ENCODE data around the gene PLA2G6. TPM values are rescaled to one million over a fixed set of nuclear protein-coding genes. Genes with fewer than 3 reads are reported as not detected.
"Not testable (repeated sequence)": the region's sequence is repeated elsewhere in the genome, so short reads cannot be mapped to it uniquely, and the experiment has no call there.

Gene PLA2G6
- total RNA-seq, 4 donors from 2014 or later = 46.0 to 88.4 (median 64.8) TPM

DNA sequence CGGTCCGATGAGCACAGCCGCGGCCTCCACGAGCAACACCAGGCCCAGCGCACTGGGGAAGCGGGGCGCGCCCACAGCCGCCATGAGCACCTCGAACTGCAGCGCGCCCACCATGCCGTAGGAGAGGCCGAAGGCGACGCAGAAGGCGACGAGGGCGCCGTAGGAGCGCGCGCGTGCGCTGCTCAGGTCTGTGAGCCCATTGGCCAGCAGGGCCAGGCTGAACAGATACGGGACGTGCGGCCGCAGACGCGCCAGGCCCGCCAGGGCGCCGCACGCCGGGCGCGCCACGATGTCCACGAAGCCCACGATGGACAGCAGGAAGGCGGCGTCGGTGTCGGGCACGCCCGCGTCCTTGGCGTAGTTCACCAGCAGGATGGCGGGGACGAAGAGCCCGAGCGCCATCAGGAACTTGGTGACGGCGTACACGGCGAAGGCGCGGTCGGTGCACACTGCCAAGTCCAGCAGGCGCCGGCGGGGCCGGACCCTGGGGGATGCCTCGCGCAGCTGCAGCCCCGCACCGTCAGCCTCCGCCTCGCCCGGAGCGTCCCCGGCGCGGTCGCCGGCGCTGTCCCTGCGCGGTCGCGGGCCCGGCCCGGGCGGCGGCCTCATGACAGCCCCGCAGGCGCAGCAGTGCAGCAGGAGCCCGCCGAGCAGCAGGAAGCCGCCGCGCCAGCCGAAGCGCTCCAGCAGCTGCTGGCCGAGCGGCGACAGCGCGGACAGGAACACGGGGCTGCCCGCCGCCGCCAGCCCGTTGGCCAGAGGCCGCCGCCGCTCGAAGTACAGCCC is 100.6 kb downstream of the PLA2G6 start:
- TF ChIP-seq POLR2A (IDR thresholded peaks at IDR 0.05) = no peak
- TF ChIP-seq, protein P1, sequence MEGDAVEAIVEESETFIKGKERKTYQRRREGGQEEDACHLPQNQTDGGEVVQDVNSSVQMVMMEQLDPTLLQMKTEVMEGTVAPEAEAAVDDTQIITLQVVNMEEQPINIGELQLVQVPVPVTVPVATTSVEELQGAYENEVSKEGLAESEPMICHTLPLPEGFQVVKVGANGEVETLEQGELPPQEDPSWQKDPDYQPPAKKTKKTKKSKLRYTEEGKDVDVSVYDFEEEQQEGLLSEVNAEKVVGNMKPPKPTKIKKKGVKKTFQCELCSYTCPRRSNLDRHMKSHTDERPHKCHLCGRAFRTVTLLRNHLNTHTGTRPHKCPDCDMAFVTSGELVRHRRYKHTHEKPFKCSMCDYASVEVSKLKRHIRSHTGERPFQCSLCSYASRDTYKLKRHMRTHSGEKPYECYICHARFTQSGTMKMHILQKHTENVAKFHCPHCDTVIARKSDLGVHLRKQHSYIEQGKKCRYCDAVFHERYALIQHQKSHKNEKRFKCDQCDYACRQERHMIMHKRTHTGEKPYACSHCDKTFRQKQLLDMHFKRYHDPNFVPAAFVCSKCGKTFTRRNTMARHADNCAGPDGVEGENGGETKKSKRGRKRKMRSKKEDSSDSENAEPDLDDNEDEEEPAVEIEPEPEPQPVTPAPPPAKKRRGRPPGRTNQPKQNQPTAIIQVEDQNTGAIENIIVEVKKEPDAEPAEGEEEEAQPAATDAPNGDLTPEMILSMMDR (IDR thresholded peaks at IDR 0.05) = no peak
- 0 to 4% methylated on average over 6 to 60 of the region's 110 CpGs for WGBS, 2 donors
- no peak for DNase-seq (ENCODE audit: low spot score in 2 of 2)
- intact Hi-C loops (cut with DNase I; ENCODE audit: low total_unique reads) = no loop called here
- H3K4me3 ChIP-seq (ENCODE audit: low read depth, poor library complexity, severe bottlenecking) = peak overlapping the region; percentile 6

DNA sequence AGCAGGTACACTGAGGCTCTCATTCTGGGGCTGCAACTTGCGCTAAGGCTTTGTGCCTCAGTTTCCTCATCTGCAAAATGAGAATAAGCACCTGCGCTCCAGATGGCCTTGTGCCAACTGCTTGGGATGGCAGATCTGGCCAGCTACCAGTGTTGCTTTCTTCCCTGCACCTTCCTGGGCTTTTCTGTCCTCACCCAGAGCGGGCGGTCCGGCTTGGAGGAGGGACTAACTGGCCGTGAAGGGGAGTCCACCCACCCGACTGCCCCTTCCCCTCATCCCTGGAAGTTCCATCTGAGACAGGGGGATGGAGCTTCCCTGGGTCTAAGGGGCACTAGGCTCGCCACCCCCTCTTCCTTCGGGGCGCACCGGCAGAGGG is 101.2 kb downstream of the PLA2G6 start:
- TF ChIP-seq POLR2A (IDR thresholded peaks at IDR 0.05) = no peak
- TF ChIP-seq, protein P1 (IDR thresholded peaks at IDR 0.05) = no peak
- WGBS, 2 donors = 67 to 79% methylated on average over 8 of the region's 11 CpGs
- intact Hi-C loops (cut with DNase I; ENCODE audit: low total_unique reads) = no loop called here
- no peak overlapping the region for H3K4me3 ChIP-seq (ENCODE audit: low read depth, poor library complexity, severe bottlenecking)
- no peak for DNase-seq (ENCODE audit: low spot score in 2 of 2)

DNA sequence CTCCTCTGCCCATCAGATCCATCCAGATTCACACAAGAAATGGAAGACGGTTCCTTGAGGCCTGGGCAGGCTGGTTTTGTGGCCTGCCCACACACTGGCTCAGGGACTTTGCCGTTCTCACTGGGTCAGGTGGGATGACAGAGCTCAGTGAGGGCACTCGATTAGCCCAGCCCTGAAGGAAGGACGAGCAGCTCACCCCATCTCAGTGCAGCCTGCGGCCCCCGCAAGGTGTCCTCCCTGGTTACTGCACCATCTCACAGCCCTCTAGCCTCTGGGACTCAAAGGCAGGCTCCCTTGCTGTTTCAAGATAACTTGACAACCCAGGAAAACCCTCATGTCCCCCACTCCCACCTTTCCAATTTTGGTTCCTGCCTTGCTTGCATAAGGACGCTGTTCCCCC is 101.8 kb downstream of the PLA2G6 start:
- DNase-seq (ENCODE audit: low spot score in 2 of 2) = no peak
- no peak overlapping the region for H3K4me3 ChIP-seq (ENCODE audit: low read depth, poor library complexity, severe bottlenecking)
- 84 to 85% methylated on average over 7 of the region's 7 CpGs for WGBS, 2 donors
- intact Hi-C loops (cut with DNase I; ENCODE audit: low total_unique reads) = no loop called here
- TF ChIP-seq, protein P1 (IDR thresholded peaks at IDR 0.05) = no peak
- TF ChIP-seq POLR2A (IDR thresholded peaks at IDR 0.05) = no peak

DNA sequence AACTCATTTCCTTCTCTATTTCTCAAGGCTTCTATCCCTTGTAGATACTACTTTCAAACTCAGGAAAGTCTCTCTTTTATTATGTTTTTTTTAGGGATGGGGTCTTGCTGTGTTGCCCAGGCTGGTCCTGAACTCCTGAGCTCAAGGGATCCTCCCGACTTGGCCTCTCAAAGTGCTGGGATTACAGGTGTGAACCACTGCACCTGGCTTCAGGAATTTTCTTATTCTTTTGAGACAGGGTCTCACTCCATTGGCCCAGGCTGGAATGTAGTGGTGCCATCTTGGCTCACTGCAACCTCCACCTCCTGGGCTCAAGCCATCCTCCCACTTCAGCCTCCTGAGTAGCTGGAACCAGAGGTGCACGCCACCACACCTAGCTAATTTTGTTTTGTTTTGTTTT is 102.4 kb downstream of the PLA2G6 start:
- DNase-seq (ENCODE audit: low spot score in 2 of 2); intact Hi-C loops (cut with DNase I; ENCODE audit: low total_unique reads); H3K4me3 ChIP-seq (ENCODE audit: low read depth, poor library complexity, severe bottlenecking): not testable (repeated sequence)
- 92 to 100% methylated on average over 2 of the region's 2 CpGs for WGBS, 2 donors

DNA sequence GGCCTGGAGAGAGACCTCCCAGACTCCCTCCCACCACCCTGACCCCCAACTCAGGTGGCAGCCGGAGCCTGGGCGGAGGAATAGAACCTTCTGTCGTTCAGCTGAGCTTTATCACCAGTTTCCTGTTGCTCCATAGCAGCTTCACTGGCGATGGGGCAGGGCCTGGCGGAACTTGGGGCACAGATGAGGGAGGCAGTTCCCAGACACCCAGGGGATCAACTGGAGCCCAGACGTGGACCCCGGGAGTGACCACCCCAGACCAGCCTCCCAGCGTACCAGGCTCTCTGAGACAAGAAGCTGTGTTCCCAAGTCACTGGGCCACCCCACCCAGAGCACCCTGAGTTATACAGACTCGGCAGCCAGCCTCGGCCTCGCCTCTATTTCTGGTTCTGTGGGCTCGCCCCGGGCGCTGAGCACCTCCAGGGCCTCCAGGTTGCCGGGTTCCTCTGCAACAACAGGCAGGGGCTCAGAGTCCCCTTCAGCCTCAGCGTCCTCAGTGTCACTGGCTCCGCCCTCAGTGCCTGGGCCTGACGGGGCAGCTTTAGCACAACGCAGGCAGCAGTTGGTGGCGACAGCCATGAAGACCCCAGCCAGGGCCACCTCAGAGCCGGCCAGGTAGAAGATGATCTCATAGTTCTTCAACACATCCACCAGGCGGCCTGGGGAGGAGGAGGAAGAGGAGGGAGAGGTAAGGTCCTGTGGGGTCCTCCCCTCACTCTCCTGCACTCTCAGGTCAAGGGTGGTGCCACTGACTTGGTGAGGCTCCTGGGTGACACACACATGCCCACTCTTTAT is 103.4 kb downstream of the PLA2G6 start:
- H3K4me3 ChIP-seq (ENCODE audit: low read depth, poor library complexity, severe bottlenecking) = no peak overlapping the region
- WGBS, 2 donors = 70 to 75% methylated on average over 21 to 22 of the region's 22 CpGs
- intact Hi-C loops (cut with DNase I; ENCODE audit: low total_unique reads) = no loop called here
- TF ChIP-seq POLR2A (IDR thresholded peaks at IDR 0.05) = no peak
- TF ChIP-seq, protein P1 (IDR thresholded peaks at IDR 0.05) = no peak
- DNase-seq (ENCODE audit: low spot score in 2 of 2) = no peak

DNA sequence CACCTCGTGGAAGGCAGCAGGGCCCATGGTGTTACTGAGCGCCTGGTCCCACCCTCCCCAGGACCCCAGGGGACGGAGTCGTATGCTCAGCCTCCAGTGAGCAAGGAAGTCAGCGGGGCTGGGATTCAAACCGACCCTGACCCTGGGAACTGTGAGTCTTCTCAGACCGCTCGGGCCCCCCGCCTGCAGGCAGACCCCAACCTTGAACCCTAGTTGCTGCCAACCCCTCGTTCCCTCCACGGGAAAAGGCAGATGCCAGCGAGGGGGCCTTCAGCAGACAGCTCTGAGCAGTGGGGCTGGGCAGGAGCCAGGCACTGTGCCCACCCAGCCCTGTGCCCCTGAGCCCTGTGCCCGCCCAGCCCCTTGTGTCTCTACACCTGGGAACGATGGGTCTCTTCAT is 104.0 kb downstream of the PLA2G6 start:
- DNase-seq (ENCODE audit: low spot score in 2 of 2) = no peak
- no peak overlapping the region for H3K4me3 ChIP-seq (ENCODE audit: low read depth, poor library complexity, severe bottlenecking)
- intact Hi-C loops (cut with DNase I; ENCODE audit: low total_unique reads) = no loop called here
- 68 to 81% methylated on average over 9 of the region's 14 CpGs for WGBS, 2 donors
- TF ChIP-seq, protein P1 (IDR thresholded peaks at IDR 0.05) = no peak
- TF ChIP-seq POLR2A (IDR thresholded peaks at IDR 0.05) = no peak

Data from lower leg skin (tissue), 4 donors.